Activated CD8-positive, alpha-beta memory T cell treated with anti-CD3 and anti-CD28 coated beads for 48 hours (primary cell): ENCODE data around the gene NKX6-1.

Source experiments
- DNase-seq, 3 experiments: peaks; one replicate each; pipeline ENCODE4 v3.0.0-alpha.2; 2020; ENCODE audit warnings: low read depth in 2 of 3, low spot score in 2 of 3

Gene NKX6-1

DNA sequence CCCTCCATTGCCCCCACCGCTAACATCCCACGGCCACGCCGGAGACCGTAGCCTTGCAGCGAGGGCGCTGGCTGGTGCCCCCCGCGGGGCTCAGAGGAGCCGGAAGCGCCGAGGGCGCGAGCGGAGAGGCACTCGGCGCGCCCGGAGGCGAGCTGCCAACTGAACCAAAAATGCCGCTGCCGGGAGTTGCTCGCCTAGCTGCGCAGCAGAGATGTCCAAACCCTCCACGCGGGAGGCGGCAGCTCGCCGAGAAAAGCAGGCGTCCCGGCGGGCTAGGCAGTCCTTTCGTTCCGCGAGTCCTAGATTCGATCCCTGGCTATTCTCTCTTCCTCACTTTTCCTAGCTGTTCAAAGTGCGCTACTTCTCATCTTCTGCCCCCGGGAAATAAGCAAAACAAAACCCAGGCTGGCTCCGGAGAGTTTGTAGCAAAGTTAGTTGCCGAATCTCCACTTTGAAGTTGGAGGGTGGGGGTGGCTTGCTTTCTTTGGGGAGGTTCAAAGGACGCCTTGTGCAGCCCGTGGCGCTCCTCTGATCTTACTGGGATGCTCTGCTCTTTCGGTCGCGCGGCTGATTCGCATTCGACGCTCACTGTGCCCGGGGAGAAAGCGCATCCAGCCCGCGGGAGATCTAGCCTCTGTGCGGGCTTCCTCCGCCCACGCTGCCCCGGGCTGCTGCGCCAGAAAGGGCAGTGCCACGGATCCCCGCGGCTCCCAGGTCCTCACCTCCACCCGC, 723 bp downstream of the NKX6-1 start:
- no peak for DNase-seq

DNA sequence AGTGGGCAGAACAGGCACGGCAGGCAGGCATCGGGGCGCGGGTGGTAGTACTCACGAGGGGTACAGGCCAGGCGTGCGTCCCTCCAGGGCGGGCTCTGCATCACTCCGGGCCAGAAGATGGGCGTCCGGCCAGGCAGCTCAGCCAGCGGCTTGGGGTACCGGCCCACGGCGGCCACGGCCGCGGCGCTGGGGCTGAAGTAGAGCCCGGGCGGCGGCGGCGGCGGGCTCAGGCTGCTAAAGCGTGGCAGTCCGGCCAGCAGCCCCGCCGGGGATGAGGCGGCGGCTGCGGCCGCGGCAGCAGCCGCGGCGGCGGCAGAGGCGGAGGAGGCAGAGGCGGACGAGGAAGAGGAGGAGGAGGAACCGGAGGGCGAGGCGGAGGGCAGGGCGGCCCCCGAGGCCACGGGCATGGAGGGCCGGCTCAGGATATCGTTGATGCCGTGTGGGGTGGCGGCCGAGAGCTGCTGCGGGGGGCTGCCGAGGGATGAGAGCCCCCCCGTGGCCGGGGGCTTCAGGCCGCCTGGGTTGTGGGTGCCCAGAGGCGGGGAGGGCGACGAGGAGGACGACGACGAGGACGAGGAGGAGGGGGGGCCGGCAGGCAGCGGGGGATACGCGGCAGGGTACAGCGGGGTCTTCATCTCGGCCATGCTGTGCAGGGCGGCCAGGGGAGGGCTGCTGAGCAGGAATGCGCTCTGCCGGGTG, 1.4 kb downstream of the NKX6-1 start:
- no peak for DNase-seq

DNA sequence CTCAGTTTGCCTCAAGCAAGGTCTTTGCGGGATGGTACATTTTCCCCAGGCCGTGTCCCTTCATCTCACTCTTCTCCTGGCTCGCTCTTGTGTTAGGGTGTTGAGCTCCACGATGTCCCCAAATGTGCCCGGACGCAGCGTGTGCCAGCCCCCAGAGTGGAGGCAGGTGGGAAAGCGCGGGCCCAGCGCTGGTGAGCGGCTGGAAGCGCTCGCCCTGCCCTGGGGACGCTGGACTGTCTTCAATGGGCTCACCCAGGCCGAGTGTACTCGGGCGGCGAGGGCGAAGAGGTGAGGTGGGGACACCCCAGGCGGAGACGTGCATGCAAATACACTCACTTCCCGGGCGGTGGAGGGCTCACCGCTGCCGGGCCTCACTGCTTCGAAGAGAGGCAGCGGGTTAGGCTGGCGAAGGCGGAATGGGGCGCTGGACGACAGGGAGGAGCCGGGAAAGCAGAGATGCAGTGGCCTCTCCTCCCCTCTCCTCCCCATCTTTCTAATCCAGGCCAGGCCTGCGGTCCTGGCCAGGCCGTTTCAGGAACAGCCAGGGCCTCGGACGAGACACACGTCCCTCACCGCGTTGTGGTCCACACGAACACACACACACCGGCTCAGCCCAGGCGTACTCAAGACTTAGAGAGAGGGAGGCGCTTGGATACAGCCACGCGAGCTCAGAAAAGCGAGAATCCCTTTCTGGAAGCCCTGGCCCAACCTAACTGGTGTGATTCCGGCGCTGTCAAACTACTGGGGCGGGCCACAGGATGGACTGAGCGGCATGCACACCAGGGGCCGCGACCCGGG, 2.2 kb downstream of the NKX6-1 start:
- DNase-seq = no peak

DNA sequence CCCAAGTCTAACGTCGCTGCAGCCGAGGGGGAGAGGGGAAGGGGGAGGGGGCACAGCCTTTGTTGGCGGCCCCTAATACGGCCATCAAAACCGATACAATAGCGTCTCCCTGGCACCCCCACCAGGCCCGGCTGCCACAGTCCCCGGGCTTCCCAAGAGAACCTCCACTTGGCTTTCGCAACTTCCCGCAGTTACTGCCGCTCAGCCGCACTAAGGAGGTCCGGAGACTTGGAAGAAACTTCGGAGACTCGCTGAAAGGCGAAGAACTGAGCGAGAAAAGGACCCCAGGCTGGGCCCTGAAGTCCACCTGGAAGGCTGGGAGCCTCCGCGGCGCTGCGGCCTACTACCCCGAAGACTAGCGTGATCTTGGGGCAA, 2.8 kb downstream of the NKX6-1 start:
- DNase-seq = no peak

DNA sequence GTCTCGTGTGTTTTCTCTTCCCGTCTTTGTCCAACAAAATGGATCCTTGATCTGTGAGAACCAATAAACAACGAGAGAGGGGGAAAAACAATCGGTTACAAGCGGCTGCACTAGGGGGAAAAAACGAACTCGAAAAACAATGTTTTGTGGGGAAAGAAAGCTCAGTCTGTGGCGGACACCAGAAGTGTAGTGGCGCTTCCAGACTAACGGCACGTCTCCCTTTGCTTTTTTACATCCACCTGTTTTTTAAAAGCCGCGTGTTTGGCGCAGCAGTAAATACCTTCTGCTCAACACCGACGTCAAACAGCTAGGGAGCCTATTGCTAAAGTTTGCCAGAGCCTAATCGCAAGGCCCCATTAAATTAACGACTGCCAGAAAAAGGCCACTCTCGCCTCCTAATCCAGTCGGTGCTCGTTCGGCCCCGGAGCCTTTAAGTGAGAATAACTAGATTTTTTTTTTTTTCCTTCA, 3.3 kb downstream of the NKX6-1 start:
- no peak for DNase-seq

DNA sequence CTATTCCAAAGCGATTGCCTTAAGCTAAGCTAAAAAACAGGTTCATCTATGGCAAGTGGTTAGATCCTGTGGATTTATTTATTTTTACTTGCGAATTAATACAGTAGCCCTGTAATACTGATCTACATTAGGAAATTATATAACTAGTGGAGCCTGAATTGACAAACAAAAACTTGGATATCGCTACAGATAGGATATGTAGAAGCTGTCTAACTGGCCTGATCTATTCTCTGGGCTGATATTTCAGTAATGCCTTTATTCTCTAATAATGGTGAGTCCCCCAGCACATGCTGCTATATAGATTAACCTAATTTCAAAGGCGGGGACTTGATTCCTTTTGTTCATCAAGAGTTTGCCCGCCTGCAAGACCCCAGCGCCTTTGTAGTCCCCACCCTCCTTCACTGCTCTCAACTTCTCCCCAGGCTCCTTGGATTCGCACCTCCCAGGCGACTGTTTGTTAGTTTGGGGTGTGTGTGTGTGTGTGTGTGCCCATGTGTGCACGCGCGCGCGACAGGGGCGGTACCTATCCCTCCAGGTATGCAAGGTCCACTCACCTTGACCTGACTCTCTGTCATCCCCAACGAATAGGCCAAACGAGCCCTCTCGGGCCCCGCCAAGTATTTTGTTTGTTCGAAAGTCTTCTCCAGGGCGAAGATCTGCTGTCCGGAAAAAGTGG, 3.8 kb downstream of the NKX6-1 start:
- DNase-seq = no peak

DNA sequence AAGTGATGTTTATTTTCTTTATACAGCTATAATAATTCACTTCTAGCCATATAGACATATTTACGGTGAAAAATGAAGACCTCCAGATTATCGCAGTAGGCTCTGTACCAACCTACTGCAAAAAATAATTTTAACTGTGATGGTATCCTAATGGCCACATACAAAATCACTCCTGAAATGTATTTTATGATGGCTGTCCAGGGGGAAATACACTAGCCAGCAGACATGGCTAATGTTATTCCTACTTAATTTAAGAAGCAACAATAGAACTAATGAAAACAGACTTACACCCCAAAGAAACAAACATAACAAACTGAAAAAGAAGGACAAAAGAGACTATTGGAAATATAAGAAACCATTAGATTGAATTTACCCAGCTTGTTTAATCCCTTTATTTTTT, 4.6 kb downstream of the NKX6-1 start:
- DNase-seq = no peak

DNA sequence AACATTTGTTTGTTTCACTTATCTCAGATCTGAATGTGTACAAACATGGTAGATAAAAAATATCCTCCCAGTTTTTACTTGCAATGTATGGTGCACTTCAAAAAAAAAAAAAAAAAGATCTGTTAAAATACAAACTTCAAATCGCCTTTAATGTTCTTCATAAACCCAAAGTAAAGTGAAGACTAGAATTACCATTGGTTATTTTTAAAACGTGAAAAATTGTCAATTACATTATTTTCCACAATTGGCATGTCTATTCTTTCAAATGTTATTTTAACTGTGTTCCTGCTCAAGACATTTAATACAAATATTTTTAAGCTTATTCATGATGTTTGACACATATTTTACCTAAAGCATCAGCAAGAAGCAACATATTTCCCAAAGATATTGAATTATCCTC, 5.0 kb downstream of the NKX6-1 start:
- no peak for DNase-seq

DNA sequence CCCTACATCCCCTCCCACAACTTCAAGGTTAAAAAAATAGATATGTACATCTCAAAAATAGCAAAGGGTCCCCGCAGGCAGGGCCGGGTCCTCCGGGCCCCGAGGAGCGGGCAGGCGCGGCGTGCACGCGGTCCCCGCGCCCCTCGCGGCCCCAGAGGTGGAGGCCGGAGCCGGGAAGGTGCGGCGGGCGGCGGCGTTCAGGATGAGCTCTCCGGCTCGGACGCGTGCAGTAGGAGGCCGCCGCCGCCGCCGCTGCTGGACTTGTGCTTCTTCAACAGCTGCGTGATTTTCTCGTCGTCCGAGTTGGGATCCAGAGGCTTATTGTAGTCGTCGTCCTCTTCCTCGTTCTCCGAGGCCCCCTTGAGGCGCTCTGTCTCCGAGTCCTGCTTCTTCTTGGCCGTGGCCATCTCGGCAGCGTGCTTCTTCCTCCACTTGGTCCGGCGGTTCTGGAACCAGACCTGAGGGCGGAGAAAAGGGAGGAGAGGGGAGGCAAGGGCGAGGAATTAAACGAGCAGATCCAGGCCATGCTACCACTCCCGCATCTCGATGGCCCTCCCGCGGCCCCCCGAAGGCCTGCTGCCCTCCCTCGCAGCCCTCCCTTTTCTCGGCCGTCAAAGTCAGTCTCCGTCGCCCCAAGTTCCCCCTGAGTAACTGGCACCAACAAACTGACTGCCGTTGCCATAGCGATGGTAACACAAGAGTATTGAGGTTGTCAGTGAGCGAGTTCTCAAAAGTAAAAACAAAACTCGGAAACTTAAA, 5.8 kb downstream of the NKX6-1 start:
- no peak for DNase-seq

DNA sequence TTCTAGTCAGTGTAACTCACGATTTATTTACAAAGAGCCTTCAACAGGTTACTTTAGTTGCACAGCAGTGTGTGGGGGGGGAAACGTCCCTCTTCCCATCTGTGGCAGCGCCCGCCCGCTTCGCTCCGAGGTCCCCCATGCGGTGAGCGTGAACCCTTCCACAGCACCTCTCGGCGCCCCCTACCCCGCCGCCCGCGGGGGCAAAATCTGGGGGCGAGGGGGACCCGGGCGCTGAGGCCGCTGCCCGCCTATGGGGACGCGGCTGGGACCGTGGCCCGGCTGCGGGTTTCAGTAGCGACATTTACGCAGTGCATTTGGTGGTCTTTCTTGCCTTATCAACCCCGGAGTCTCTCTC, 6.4 kb downstream of the NKX6-1 start:
- no peak for DNase-seq

DNA sequence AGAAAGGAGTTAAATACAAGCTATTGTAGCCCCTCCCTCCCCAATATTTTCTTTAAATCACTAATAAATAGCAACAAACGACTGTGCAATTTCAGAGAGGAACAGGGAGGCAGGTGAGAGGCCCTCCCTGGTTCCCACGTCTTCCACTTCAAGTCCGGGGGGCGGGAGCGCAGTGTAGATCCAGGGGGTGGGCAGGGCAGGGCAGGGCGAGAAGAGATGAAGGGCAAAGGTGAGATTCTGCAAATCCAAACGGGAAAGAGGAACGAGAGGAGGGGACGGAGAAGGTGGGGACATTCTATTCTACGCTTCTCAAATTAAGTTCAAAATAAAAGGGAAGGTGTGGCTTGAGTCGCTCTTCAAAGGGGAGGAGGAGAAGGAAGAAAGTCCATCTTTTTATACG, 6.8 kb downstream of the NKX6-1 start:
- no peak for DNase-seq

DNA sequence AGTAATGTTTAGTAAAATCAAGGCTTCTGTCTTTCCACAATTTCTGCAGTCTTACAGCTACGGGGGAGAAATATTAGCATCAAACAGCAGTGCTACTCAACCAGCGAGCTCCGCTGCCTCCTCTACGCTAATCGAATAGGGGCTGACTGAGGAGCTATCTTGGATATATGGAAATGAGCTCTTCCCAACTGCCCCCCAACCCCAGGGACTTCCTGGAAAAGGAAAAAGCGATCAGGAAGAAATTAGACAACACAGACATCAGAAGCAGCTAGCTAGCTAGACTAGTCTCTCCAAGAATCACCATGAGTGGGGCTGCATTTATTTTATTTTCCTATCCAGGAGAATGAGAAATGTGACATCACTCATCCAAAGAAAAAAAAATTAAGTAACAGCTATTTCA, 7.6 kb downstream of the NKX6-1 start:
- no peak for DNase-seq

DNA sequence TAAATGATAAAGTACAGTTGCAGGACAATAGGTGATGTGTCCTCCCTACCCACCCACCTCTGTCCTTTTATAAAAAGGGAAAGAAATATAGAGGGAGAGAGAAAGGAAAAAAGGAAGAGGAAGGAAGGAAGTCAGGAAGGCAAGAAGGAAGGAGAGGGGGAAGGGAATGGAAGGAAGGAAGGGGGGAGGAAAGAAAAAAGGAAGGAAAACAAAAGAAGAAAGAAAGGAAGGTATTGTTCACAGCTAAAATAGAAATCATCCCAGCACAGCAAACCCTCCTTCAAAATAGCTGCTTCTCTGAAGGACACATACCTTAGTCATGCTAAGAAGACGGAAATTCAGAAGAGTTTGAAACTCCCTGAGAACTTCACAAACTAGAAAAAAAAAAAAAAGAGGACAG, 8.4 kb downstream of the NKX6-1 start:
- DNase-seq = no peak

DNA sequence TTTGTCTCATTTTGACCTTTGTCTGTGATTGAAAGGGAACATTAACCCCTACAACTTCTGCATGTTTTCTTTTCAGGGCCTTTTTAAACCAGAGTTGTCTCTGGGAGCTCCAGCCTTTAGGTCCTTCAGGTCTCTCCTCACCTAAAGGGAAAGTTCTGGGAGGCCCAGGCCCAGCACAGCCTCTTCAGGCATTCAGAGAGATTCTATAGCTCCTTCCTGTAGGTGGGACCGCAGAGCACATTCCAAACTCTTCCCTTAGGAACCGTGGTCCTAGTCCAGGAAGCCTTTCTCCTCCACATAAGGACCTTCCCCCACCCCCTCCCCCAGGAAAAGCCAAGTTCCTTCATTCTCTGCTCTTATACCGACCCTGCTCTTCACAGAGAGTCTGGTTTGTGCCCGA, 14.9 kb downstream of the NKX6-1 start:
- no peak for DNase-seq

DNA sequence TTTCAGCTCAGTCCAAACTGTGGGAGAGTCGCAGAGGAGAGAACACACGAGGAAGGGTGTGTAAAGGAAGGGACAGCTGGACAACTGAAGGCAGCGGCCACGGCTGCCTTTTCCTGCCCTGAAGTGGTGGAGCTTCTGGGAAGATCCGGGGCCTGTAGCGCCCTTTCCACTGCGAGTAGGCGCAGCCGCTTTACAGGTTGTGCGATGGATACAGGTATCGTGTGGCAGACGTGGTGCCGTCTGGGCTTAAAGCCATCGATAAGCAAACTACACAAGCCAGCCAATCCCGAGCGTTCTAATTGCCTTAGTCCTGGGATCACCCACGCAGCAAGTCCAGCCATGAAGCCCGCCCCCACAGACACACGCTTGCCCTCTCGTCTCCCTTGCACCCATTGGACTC, 15.4 kb downstream of the NKX6-1 start:
- no peak for DNase-seq

DNA sequence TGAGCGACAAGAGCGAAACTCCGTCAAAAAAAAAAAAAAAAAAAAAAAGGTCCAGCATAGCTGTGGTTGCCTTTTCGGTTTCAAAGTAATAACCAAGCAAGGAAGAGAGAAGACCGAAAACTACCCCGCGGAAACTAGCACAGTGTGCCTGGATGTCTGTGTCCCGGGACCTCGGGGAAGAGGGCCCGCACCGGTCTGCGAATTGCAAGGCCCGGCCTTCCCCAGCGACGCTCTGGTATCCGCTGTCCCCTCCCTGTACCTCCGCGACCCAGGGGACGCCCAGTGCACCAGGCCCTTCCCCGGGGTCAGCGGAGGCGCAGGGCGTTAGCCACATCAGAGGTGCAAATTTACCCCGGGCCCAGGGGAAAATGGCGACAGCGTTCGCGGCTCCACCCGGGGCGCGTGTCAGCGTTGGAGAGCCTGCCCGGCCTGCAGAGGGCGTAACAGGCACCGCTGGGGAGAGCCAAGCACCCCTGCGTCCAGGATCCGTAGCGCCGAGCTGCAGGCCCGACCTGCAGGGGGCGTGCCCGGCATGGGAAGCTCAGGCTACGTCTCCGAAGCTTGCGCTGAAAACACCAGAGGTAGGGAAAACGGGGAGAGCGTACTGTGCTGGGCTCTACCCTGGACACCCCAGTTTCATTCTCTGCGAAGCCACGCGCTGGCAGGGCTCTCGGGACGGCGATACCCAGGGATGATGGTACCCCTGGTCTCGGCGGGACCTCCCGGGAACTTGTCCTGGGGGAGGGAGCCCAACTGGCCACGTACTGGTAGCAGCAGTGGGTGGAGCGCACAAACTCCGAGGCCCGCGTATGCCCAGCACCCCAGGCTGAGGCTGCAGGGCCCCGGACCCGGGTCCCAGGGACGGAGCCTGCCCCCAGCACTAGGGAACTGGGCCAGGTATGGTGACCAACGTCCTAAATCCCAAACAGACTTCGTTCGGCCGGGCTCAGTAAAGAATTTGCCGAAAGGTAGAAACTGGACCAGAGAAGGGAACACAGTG, 16.2 kb downstream of the NKX6-1 start:
- DNase-seq = no peak

DNA sequence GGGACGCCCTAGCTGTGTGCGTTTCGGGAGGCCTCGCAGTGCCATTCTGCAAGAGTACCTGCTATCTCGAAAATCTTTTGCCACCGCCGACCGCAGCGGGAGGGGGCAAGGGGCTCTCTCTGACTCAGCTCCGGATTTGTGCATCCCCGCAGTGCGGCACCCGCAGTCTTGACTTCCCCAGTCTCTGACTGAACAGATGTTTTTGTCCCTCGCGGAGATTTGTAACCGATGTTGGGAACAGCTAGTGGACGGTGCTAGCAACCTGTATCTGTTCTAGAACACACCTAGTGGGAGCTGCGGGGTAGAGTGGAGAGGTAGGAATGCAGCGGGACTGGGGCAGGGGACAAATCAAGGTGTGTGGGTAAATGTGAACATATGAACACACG, 17.2 kb downstream of the NKX6-1 start:
- no peak for DNase-seq

DNA sequence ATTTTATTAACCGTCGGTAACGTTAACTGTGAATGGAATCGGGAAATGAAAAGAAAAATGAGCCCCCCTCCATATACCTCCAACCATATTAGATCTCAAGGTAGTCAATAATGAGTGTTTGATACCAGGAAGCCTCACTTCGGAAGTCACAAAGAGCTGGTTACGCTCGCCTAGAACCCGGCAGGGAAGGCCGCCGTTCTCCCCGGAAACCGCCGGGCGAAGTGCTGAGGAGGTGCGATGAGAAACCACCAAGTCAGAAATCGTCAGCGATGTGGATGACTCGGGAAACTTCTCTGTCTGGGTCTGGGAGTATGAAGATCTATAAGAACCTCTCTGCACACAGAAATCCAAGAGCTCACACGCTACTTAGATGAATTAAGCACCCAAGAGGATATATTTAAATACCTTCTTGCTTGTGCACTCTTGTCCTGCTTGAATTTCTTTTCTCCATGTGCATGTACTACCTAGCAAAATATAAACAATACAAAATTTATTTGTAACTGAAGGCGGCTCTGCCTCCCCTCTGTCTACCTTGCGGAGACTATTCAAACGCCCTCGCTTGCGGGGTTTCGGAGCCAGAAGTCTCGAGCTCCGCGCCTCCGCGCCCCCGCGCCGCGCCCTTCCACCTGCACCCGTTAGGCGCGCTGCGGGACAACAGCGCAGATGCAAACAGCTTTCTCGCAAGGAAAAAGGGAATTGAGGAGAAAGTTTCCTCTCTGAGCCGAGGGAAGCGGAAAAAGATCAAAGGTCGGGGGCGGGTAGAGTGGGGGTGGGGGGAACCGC, 17.8 kb downstream of the NKX6-1 start:
- no peak for DNase-seq

DNA sequence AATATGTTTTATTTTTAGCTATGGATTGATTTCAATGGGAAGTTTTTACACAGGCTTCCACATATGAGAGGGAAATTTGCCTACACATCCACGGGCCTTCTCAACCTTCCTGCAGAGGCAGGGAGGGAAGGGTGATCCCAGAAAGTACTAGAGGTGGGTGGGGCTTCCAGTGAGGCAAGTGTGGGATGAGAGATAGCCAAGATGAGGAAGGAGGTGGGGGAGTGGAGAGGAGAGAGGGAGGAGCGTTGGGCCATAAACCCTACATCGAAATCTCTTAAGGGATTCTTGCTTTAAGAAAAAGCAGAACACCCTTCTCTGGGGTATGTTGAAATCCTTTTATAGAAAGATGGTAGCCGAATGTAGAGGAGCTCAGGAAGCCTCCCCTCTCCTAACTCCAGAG, 19.0 kb downstream of the NKX6-1 start:
- DNase-seq = no peak
